Measurements from ENCODE around the gene FRY.

FRY gene

DNA sequence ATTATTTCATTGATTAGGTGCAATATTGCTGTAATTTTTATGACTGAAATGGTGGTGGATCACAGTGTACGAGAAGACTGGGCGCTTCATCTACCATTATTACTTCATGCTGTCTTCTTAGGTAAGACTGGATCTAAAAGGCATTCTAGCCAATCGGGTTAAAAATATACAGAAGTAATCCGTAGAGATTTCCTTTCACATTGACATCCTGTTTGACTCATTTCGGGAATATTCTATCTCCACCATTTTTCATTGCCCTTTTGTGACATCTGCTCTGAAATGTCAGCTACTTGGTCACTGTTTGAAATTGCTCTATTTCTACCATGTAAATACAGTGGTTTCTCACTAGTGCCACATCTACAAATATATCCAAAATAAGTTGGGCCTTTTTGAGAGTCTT lies 193.3 kb downstream of the FRY start:
- no peak for DNase-seq (ENCODE audit: low read depth)

DNA sequence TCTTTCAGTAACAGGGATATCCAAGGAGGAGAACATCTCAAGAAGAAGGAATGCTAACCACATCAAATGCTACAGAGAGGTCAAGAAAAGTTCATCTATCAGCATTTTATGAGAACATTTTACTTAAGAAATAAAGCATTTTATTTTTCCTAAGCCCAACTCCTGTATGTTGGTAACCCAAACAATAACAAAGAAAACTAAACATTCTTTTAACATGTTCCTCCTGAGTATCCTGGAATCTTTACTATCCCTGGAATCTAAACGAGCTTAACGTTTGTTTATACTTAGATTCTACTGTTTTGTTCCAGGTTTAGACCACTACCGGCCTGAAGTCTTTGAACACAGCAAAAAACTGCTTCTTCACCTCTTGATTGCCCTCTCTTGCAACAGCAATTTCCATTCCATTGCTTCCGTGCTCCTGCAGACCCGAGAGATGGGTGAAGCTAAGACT lies 193.9 kb downstream of the FRY start:
- no peak for DNase-seq (ENCODE audit: low read depth)

DNA sequence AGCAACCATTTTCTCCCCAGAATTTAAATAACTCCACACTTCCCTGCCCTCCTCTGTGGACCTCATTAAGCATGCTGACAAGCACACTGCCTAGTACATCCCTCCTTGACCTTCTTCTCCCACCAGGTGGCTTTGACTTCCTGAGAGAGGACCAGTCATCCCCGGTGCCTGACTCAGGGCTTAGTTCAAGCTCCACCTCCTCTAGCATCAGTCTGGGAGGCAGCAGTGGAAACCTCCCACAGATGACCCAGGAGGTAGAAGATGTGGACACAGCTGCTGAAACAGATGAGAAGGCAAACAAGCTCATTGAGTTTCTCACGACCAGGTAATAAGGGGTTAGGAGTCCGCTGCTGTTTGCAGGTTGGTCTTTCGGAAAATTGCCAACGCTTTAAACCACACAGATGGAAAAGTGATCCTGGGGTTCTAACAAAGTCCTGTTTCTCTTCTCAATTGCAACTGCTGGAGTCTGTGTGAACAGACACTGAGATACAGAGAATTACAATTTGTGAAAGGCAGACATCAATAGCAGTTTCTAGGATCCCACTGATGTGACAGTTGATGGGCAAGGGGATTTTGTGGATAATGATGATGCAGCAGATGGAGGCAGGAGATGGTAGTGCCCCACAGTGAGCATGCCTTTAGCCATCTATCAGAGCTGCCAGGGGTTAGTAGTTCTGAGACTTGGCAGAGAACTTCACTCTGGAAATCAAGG lies 196.9 kb downstream of the FRY start:
- DNase-seq (ENCODE audit: low read depth), result no peak

DNA sequence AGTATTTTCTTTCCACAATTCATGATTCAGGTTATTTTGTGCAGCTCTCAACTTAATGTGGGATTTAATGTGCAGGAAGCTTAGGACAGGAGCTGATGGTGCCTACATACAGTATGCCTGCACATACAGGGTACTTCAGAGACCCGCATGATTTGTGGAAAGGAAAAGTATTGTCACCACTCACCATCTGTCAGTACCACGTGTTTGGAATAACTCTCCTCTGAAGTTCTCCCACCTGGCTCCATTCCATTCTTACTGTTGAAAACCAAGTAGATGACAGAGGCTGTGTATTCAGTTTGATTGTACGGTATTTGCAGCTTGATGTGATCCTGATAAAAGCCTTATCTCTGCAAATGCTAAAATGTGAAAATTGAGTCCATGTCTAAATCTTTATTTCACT lies 197.9 kb downstream of the FRY start:
- DNase-seq (ENCODE audit: low read depth), result no peak

DNA sequence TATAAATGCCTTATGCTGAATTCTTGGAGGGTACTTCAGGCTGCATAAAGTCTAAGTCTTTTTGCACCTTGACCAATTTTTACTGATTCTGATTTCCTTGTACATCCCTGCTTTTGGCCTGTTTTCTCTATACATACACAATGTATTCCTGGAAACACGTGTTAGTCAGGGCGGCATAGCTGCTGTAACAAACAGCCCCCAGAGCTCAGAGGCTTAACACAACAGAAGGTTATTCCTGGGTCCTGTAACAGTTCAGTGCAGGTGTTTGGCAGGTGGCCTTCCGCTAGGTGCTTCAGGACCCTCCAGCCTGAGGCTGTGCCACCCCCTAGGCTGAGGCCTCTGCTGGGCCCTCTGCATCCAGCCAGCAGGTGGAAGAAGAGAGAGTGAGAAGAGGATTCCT lies 200.7 kb downstream of the FRY start:
- DNase-seq (ENCODE audit: low read depth), result no peak

DNA sequence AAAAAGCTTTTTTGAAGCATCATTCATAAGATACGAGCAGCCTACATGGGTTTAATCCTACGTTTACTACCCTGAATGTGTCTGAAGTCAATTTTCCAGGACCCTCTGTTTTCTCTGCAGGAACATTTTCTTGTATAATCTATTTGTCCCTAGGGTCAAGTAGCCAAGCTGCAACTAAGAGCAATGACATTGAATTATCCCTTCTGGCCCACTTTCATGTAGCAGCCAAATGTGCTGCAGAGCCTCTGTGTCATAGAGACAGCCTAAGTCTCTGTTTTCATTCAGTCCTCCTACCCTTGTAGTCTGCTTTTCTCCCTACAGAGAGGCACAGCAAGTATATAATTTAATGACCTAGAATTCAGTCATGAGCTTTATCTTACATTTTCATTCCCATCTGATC lies 201.5 kb downstream of the FRY start:
- no peak for DNase-seq (ENCODE audit: low read depth)

DNA sequence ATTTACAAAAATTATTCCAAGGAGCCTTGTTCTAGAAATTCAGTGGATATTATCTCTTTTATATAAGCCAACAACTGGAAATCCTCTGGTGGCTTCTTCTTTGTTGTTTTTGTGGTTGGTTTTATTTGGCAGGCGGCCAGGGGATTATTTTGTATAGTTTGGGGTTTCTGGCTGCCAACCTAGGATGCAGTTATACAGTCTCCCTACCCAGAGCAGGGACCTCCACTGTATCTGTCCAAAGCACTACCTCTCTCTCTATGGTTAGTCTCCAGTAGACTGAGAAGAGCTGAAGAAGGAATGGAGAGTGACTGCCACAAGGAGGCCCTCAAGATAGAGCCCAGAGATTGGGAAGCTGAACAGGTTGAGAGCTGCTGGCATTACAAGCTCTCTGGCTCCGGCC lies 203.3 kb downstream of the FRY start:
- no peak for DNase-seq (ENCODE audit: low read depth)

DNA sequence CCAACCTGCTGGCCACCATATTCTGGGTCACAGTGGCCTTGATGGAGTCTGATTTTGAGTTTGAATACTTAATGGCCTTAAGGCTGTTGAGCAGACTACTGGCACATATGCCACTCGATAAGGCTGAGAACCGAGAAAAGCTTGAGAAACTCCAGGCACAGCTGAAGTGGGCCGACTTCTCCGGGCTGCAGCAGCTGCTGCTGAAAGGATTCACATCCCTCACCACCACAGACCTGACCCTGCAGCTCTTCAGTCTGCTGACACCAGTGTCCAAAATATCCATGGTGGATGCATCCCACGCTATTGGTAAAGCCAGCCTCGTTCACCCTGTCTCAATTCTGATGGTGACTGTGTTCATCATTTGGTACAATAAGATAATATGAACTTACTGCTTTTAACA lies 206.1 kb downstream of the FRY start:
- DNase-seq (ENCODE audit: low read depth), result no peak

DNA sequence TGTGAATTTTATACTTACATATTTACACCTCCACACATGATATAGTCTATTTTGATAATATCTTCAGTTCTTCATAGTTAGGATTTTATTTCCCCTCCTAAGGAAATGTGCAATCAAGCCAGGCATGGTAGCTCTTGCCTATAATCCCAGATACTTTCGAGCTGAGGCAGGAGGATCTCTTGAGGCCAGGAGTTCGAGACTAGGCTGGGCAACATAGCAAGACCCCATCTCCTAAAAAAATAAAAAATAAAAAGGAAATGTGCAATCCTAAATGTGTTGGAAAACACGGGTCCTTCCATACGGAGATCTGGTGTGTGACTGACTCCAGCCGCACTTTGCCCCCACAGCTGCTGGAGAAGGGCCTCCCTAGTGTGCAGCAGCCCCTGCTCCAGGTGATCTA lies 212.1 kb downstream of the FRY start:
- no peak for DNase-seq (ENCODE audit: low read depth)

DNA sequence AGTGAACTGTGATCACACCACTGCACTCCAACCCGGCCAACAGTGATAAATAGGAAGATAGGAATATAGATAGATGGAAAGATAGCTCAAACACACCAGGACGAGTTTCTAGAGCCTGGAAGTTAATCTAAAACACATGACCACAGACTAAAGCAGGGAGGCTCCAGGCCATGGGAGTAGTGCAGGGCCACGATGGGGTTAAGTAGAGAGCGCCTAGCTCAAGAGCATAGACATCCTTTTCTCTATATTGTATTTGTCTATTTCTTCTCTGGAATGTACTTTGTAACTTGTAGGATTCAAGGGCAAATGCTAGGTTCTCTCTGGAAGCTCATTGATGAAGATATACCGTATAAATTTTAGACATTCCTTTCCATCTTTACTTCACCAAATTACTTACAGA lies 214.0 kb downstream of the FRY start:
- DNase-seq (ENCODE audit: low read depth), result no peak

DNA sequence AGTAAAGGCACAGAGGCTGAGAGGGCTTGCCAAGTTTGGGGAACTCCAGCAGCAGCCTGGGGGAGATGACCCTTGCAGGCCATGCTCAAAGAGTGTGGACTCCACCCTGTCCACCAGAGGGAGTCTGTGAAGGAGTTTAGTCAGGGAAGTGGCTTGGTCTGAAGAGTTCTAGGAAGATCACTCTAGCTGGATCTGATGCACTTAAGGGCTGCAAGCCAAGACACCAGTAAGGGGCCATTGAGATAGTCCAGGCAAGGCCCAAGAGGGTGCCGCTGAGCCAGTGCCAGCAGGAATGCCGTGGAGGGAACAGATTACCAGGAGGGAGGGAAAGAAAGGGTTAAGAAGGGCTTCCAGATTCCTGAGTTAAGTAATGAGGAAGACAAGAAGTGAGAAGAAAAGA lies 214.9 kb downstream of the FRY start:
- DNase-seq (ENCODE audit: low read depth), result peak; percentile 51

DNA sequence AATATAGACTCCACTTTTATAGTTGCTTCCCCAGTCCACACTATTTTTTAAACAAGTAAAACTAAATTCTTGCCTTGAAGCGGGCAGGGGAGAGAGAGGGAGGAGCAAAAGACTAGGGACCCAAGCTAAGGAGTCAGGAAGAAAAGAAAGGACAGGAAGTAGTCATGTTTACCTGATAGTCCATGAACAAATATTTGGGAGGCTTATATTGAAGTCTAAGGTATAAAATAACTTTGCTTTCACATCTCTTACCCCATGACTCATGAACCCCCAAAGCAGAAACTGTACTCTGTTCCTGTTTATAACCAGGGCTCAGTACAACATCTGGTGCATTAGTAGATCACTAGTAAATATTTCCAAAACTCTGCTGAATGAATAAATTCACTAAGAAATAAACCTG lies 216.3 kb downstream of the FRY start:
- DNase-seq (ENCODE audit: low read depth), result no peak

DNA sequence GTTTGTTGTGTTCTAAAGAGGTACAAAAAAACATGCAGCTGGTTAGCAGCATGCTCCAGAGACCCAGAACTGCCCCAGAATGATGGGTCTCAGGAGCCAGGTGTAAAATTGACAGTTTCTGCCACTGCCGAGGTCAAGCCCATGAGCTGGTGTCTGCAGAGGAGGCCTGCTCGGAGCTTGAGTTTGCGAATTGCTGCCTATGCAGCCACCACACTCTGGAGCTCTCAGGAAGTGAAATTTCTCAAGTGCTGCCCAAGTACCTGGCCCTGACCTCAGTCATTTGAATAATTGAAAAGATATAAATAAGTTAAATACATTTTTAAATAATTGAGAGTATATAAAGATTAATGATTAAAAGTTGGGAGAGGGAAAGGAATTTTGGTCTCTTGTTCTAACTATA lies 217.2 kb downstream of the FRY start:
- no peak for DNase-seq (ENCODE audit: low read depth)

DNA sequence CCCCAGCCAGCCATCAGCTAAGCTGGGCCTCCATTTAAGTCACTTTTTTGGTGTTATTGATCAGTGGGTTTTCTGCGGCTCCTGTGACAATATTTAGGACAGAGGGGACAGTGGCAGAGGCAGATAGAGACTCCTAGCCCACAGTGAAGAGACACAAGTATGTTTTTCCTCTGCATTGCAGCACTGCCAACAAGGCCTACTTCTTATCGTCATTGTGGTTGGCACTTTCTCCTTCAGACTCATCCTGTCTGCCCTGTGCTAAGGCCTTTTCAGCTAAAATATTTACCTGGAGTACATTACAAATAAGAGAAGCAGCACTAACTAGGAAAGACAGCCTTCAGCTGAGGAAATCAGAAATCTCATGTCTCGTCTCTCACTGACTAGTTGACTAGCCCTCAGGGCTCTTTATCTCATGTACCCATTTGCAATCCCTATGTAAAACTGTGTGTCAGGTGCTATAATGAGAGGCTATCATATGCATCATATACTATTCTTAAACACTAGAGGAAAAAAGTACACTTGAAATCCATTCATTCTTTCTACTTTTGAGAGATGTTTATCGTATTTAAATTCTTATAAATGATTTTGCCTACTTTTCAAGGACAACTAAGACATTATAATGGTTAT lies 221.4 kb downstream of the FRY start:
- DNase-seq (ENCODE audit: low read depth), result no peak

DNA sequence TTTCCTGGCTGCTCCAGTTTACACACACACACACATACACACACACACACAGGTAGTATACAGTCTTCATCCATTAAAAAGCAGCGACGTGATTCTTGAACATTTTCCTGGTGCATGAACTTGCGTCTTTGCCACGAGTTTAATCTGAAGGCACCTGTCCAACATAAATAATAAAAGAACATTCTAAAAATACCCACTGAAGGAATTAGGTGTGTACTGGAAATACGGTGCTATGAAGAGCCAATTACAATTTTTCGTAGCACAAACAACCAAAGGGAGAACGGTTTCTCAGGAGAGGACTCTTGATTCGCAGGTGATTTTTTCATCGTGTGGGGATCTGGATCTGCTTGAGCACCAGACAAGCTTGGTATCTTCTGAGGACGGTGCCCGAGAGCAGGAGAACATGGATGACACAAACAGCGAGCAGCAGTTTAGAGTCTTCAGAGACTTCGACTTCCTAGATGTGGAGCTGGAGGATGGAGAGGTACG lies 222.4 kb downstream of the FRY start:
- DNase-seq (ENCODE audit: low read depth), result no peak

DNA sequence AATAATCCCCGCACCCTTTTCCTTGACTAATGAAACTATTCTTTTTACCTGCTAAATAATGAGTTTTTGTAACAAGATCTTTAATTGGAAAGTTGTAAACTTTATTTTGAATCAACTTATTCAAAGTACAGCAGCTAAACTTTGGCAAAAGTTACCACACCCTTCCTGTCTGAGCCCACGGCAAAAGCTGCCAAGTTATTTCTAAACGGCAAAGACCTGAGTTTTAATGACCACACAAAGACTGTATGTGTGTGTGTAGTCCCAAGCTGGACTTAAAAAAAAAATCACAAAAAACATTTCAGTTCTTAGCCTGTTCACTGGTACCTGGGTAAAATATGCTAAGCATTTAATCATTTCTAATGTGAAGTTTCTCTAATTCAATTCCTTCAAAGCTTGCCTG lies 222.8 kb downstream of the FRY start:
- DNase-seq (ENCODE audit: low read depth), result no peak

DNA sequence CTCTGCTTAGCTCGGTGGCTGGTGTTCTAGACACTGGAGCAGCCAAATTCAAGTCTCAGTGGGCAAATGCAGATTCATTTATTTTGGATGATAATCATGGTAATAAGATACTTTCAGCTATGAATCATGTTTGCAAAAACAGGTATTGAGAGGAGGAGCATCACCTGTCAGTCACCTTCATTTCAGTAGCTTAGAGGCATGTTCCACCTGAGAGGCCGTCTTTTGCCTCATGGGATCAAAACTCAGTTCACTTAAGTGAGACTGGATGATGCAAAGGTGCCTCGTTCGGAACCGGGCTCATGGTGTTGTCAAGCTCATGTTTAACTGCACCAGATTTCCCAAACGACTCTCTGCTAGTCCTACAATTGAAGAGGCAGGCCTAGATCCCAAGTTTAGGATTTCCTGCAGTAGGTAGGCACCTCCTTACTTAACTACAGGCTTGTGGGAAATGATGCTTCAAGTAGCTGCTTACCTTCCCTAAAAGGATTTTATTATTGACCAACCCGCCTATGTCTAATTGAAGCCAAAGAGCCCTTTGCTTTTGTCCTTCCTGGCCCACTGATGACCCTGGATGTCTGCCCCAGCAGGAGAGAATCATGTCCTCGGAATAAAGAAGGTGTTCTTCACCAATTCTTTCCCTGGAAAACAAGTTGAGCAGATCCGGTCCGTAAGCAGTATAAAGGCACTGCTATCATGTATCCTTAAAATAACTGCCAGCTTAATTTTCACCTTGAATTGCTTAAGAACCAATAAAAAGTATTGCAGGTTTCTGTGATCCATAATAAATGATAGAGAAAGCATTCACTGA lies 223.5 kb downstream of the FRY start:
- no peak for DNase-seq (ENCODE audit: low read depth)

DNA sequence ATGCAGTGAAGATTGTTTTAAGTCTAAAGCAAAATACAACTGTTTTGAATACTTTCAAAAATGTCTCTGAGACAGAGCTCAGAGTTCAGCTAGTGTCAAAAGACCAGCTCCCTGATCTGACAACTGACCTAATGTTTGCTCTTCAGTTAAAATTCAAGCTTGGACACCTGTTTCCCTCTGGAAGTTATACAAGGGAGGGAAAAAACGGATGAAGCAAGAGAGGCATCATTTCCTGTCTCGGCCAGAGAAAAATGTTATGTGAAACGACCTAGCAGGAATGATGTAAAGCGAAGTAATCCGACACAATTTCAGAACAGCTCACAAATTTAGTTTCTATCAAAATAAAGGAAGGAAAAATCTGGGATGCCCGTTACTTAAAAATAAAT lies 224.1 kb downstream of the FRY start:
- DNase-seq (ENCODE audit: low read depth), result no peak

DNA sequence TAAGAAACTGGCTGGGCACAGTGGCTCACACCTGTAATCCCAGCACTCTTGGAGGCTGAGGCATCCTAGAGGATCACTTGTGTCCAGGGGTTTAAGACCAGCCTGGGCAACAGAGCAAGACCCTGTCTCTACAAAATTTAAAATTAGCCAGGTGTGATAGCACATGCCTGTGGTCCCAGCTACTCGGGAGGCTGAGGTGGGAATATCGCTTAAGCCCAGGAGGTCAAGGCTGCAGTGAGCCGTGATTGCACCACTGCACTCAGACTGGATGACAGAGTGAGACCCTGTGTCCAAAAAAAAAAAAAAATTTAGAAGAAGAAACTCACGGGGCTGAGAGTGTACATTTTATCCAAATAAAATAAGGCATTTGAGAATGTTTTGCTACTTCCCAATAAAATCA lies 224.7 kb downstream of the FRY start:
- DNase-seq (ENCODE audit: low read depth), result no peak

DNA sequence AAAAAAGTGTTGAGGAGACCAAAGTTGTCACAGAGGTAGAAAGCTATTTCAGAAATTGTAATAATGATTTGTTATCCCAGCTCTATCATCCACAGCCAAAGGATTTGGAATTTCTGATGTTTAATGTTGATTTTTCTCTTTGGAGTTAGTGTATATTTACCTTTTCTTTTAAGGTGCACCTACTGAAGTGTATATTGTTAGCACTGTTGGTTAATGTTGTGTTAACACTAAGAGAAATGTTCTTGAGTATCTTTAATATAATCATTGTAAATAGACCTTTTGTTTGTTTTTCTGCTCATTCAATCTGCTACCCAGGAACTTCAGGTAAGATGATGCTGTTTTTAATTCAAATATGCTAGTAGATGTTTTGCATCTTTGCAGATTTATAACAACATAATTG lies 226.1 kb downstream of the FRY start:
- no peak for DNase-seq (ENCODE audit: low read depth)

DNA sequence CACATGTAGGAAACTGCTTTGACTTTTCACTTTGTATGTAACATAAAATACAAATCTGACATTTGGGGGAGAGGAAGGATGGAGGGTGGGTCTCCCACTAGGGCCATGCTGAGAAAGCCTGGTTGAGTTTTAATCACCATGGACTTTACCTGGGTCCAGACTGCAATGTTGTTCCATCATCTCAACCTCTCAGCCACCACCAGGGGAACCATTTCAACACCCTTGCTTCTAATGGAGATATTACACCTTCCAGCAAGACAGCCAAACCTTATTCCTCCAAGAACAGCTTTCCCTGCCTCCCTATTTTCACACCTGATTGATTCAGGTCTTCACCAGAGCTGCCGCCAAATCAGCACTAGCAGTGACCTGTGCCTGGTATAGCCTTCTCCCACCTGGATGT lies 227.5 kb downstream of the FRY start:
- DNase-seq (ENCODE audit: low read depth), result no peak

DNA sequence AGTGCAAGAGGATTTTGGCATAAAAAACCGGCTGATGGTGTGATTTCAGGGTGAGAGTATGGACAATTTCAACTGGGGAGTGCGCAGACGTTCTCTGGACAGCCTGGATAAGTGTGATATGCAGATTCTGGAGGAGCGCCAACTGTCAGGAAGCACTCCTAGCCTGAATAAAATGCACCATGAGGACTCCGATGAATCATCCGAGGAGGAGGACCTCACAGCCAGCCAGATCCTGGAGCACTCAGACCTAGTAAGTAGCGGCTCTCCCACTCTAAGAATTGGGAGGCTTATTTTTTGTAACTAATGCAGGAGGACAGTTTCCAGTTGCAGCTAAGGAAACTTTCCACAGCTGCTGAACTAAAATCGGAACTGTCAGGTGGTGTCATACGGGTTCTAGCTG lies 230.0 kb downstream of the FRY start:
- no peak for DNase-seq (ENCODE audit: low read depth)

DNA sequence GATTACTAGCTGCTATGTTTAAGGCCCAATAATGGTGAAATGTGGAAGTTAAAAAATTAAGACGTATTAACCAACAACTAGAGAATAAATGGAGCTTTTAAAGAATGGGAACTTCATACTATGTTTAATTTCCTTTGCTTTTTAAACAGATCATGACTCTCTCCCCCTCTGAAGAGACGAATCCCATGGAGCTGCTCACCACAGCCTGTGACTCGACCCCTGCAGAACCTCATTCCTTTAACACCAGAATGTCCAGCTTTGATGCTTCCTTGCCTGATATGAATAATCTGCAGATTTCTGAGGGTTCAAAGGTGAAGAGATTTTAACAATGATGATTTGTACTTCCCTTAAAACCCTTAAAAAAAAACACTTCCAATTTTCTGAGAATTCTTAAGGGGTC lies 230.6 kb downstream of the FRY start:
- no peak for DNase-seq (ENCODE audit: low read depth)
